Left lung (tissue), 10 donors: ENCODE data around the gene LILRB5. TPM values are rescaled to one million over a fixed set of nuclear protein-coding genes. Genes with fewer than 3 reads are reported as not detected.
"Not testable (repeated sequence)": the region's sequence is repeated elsewhere in the genome, so short reads cannot be mapped to it uniquely, and the experiment has no call there.

Experiments
- ATAC-seq: fragments of 200-7000 bp; cut with Tn5 transposase; one replicate; pipeline ENCODE4 v1.9.1; 2020; ENCODE audit warnings: moderate library complexity
- DNase-seq, 4 donors: peaks; one replicate each; pipeline ENCODE4 v3.0.0-alpha.2; 2013 to 2020
- H3K27ac ChIP-seq, 2 donors: fragments of 200-600 bp; sonication (generic) in 1 of 2; one replicate each; pipeline versions ENCODE4 v1.5.0 to v1.8.0; 2020 to 2021
- H3K27me3 ChIP-seq, 2 donors: fragments of 200-600 bp; sonication (generic) in 1 of 2; one replicate each; pipeline versions ENCODE4 v1.5.0 to v1.8.0; 2020 to 2021
- H3K36me3 ChIP-seq, 2 donors: fragments of 200-600 bp; sonication (generic) in 1 of 2; one replicate each; pipeline versions ENCODE4 v1.5.0 to v1.8.0; 2020 to 2021
- H3K4me1 ChIP-seq, 2 donors: fragments of 200-600 bp; one replicate each; pipeline ENCODE4 v1.8.0; 2021
- H3K4me3 ChIP-seq, 2 donors: fragments of 200-600 bp; sonication (generic) in 1 of 2; one replicate each; pipeline versions ENCODE4 v1.5.0 to v1.8.0; 2020 to 2021; ENCODE audit warnings: mild to moderate bottlenecking in 1 of 2
- H3K9me3 ChIP-seq, 2 donors: fragments of 200-600 bp; sonication (generic) in 1 of 2; one replicate each; pipeline versions ENCODE4 v1.5.0 to v1.8.0; 2020 to 2021
- CTCF ChIP-seq, 2 donors: fragments of 200-600 bp; sonication (generic) in 1 of 2; IDR thresholded peaks; one replicate each; pipeline versions ENCODE4 v1.5.0 to v1.8.0; 2021; ENCODE audit warnings: antibody characterized with exemption in 2 of 2
- intact Hi-C, 2 donors: fragments of 100-400 bp; cut with DNase I; formaldehyde crosslinking; loops; one replicate each; pipeline versions ENCODE4 v1.11.2 to v1.14.2; 2022
- polyA plus RNA-seq, 6 donors: library from polyadenylated mRNA; unstranded; fragments of 120-200 nt; gene quantifications; one replicate each; pipeline ENCODE4 v1.2.1, GENCODE V29; 2013; ENCODE audit not compliant: insufficient read length in 6 of 6
- total RNA-seq, 2 donors: library from RNA; stranded (reverse); fragmentation: NEBNext Ultra II Directional; extraction: Animal tissue kit (Norgen Biotek cat#: 25700); gene quantifications; one replicate each; pipeline ENCODE4 v1.2.1, GENCODE V29; 2021
- donor health status: DM: no; HTN: yes; CAD: no.
- donor health status: DM: no; HTN: no; CAD: no.

The LILRB5 gene
- total and polyA plus RNA-seq, 8 donors = 3.3 to 16.5 (median 4.7) TPM

DNA sequence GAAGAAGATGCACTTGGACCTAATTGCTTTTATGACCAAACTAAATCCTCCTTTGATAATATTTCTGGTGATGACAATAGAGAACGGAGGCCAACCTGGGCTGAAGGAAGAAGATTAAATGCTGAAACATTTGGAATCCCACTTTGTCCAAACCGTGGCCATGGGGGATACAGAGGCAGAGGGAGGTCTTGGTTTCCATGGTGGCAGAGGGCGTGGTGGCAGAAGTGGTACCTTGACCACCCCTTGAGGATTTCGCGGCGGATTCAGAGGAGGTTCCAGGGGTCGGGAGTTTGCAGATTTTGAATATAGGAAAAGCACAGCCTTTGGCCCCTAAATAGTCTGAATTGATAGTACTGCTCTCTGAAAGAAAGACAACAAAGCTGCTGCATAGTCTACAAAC lies 27.0 kb downstream of the LILRB5 start:
- no peak overlapping the region for H3K4me3 ChIP-seq
- no peaks in the 10 kb centered on the region for H3K9me3 ChIP-seq
- DNase-seq (peak in 1 of 4 donors; percentile 4), ATAC-seq (no peak)
- no peaks in the 10 kb centered on the region for H3K36me3 ChIP-seq
- intact Hi-C loops = loop anchor here in 1 of 2 donors (5.0 kb wide), 1 partner anchor 58 kb away; the partner anchor contains the start of gene TMC4
- TF ChIP-seq CTCF (IDR thresholded peaks at IDR 0.05) = no peak
- H3K27me3 ChIP-seq = peaks cover 0 to 13% of the 10 kb centered on the region in 2 donors
- H3K27ac ChIP-seq = no peak overlapping the region
- H3K4me1 ChIP-seq = peaks cover 0 to 9% of the 10 kb centered on the region in 2 donors

GRCh38 chr19:54229146-54229545 lies 27.9 kb downstream of the LILRB5 start:
- no peak overlapping the region for H3K27ac ChIP-seq
- DNase-seq (peak in 1 of 4 donors; percentile 23), ATAC-seq (no peak)
- intact Hi-C loops = no loop called here
- no peaks in the 10 kb centered on the region for H3K9me3 ChIP-seq
- H3K27me3 ChIP-seq = peaks cover 0 to 13% of the 10 kb centered on the region in 2 donors
- peaks cover 0 to 9% of the 10 kb centered on the region in 2 donors for H3K4me1 ChIP-seq
- no peak overlapping the region for H3K4me3 ChIP-seq
- no peaks in the 10 kb centered on the region for H3K36me3 ChIP-seq
- TF ChIP-seq CTCF (IDR thresholded peaks at IDR 0.05) = no peak

DNA sequence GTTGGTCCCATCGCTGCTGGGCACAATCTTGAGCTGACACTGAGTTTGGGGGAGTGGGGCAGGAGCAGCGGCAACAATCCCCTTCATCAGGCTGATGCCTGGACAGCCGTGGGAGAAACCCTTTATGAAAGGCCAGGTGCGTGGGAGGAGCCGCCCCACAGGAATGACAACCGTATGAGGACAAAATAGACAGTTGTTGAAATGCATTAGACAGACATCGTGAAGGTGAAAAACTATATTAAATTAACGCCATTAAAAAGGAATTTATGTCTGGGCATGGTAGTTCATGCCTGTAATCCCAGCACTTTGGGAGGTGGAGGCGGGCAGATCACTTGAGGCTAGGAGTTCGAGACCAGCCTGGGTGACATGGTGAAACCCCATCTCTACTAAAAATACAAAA lies 32.5 kb downstream of the LILRB5 start:
- ATAC-seq, H3K9me3 ChIP-seq, H3K4me3 ChIP-seq, DNase-seq, H3K27ac ChIP-seq, H3K36me3 ChIP-seq, intact Hi-C loops: not testable (repeated sequence)
- Histone ChIP-seq H3K4me1 (peaks cover 0 to 11% of the 10 kb centered on the region in 2 donors), H3K27me3 (peaks cover 0 to 14% of the 10 kb centered on the region in 2 donors)

GRCh38 chr19:54223937-54224281 lies 33.2 kb downstream of the LILRB5 start:
- intact Hi-C loops, H3K4me3 ChIP-seq, H3K9me3 ChIP-seq, H3K36me3 ChIP-seq, ATAC-seq: not testable (repeated sequence)
- Histone ChIP-seq H3K27ac (peak overlapping the region in 1 of 2 donors; percentile 84), H3K27me3 (peaks cover 0 to 14% of the 10 kb centered on the region in 2 donors), H3K4me1 (peaks cover 0 to 18% of the 10 kb centered on the region in 2 donors)
- DNase-seq = peak in 1 of 4 donors; percentile 15

DNA sequence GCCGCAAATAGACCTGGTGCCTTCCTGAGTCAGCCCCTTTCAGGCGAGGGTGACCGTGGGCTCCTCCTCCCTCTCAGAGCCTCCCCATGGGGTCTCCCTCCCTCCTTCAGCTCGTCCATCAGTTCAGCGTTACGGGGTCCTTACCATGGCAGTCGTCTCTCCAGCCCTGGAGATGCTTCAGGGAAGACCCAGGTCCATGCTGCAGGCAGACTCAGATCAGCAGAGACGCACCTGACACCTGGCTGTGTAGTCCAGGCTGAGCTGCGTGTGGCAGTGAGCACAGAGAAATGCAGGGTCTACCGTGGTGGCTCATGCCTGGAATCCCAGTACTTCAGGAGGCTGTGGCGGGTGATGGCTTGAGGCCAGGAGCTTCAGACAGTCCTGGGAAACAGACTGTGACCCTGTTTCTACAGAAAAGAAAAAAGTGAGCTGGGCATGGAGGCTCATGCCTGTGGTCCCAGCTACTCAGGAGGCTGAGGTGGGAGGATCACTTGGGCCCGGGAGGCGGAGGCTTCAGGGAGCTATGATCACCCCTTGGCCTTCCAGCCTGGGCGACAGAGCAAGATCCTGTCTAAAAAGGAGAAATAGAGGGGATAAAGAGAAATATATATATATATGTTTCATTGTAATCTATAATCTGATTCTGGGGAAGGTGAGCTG lies 33.7 kb downstream of the LILRB5 start:
- Histone ChIP-seq H3K36me3 (peaks cover 0 to 13% of the 10 kb centered on the region in 2 donors), H3K27me3 (peaks cover 0 to 14% of the 10 kb centered on the region in 2 donors), H3K4me1 (peaks cover 0 to 23% of the 10 kb centered on the region in 2 donors), H3K4me3 (peak overlapping the region in 1 of 2 donors; percentile 49), H3K27ac (peak overlapping the region in 1 of 2 donors; percentile 84)
- H3K9me3 ChIP-seq, intact Hi-C loops: not testable (repeated sequence)
- DNase-seq = peak in 1 of 4 donors; percentile 23
- ATAC-seq = peak; percentile 21

- Histone ChIP-seq H3K4me3 (peak within 1 kb of the TSS in 1 of 2 donors; percentile 49), H3K36me3 (peaks cover 0 to 20% of the 10 kb centered on the region in 2 donors), H3K27me3 (peaks cover 0 to 14% of the 10 kb centered on the region in 2 donors), H3K27ac (peak within 1 kb of the TSS; percentile 7 to 84), H3K4me1 (peaks cover 0 to 26% of the 10 kb centered on the region in 2 donors)
- peak; percentile 83 for ATAC-seq
- H3K9me3 ChIP-seq, intact Hi-C loops: not testable (repeated sequence)
- peak in 2 of 4 donors; percentile 59 to 83 for DNase-seq
These were observed 34.4 kb downstream of the LILRB5 start, which contains the start of gene LILRB3 for GRCh38 chr19:54222474-54223276. TSS of gene LILRB3 (minus strand) at chr19:54223007. CDS start at chr19:54222976, 31 bp downstream.

GRCh38 chr19:54221947-54222346 lies 35.1 kb downstream of the LILRB5 start:
- peaks cover 0 to 14% of the 10 kb centered on the region in 2 donors for H3K27me3 ChIP-seq
- DNase-seq = peak in 1 of 4 donors; percentile 17
- H3K4me1 ChIP-seq = peaks cover 0 to 27% of the 10 kb centered on the region in 2 donors
- H3K9me3 ChIP-seq, intact Hi-C loops, ATAC-seq: not testable (repeated sequence)
- H3K36me3 ChIP-seq = peaks cover 0 to 26% of the 10 kb centered on the region in 2 donors
- H3K27ac ChIP-seq = peak overlapping the region in 1 of 2 donors; percentile 84
- peak overlapping the region in 1 of 2 donors; percentile 49 for H3K4me3 ChIP-seq

GRCh38 chr19:54219702-54220101 lies 37.4 kb downstream of the LILRB5 start:
- intact Hi-C loops, H3K9me3 ChIP-seq, DNase-seq, H3K27ac ChIP-seq, ATAC-seq: not testable (repeated sequence)
- Histone ChIP-seq H3K4me3 (peak overlapping the region in 1 of 2 donors; percentile 11), H3K36me3 (peaks cover 0 to 38% of the 10 kb centered on the region in 2 donors), H3K4me1 (peaks cover 0 to 45% of the 10 kb centered on the region in 2 donors), H3K27me3 (peaks cover 0 to 14% of the 10 kb centered on the region in 2 donors)
